ENCODE data around the gene CLDN10. TPM values are rescaled to one million over a fixed set of nuclear protein-coding genes. Genes with fewer than 3 reads are reported as not detected.

CLDN10 gene, protein sequence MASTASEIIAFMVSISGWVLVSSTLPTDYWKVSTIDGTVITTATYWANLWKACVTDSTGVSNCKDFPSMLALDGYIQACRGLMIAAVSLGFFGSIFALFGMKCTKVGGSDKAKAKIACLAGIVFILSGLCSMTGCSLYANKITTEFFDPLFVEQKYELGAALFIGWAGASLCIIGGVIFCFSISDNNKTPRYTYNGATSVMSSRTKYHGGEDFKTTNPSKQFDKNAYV
- under 1 TPM in 6 of 10 donors, not detected in 4; 0.21 to 0.72 (median 0.28) TPM for total RNA-seq
- under 1 TPM; 0.22 to 0.58 TPM for polyA plus RNA-seq
- long read RNA-seq, donor 1 = 0 reads
- long read RNA-seq, donor 2 = 0 reads
- long read RNA-seq, donor 3 = 0 reads

DNA sequence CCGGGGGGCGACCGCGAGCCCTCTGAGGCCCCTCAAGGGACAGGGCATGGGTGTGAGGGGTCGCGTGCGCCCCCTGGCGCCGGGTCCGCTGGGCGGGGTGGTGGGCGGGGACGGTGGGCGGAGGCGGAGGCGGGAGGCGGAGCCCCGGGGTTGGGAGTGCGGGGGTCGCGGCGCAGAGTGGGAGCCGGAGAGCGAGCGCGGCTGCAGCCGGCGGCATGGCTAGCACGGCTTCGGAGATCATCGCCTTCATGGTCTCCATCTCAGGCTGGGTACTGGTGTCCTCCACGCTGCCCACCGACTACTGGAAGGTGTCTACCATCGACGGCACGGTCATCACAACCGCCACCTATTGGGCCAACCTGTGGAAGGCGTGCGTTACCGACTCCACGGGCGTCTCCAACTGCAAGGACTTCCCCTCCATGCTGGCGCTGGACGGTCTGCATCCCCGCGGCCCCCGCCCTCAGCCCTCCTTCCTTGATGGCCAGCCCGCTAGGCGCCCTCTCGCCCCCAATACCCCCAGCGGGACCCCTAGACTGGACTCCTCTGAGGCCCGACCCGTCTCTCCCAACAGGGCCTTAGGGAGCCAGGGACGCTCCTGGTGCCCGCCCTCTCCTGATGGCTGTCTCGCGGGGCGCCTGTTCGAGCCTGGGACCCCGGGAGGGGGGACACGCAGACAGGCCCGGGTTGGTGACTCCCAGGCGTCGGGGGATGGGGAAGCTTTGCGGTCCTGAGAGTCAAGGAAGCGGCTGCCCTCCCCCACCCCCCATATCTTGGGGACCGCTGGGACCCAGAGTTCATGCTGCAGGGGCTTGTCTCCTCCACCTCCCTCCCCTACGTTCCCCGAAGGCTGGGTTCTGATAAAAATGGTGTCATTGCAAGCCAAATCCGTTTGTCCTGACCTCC lies at the start of gene CLDN10:
TSS of gene CLDN10 (plus strand) at position 182 of the 903 bp plus-strand sequence. CDS start at position 216, 34 bp downstream.
- TF ChIP-seq, protein P1, sequence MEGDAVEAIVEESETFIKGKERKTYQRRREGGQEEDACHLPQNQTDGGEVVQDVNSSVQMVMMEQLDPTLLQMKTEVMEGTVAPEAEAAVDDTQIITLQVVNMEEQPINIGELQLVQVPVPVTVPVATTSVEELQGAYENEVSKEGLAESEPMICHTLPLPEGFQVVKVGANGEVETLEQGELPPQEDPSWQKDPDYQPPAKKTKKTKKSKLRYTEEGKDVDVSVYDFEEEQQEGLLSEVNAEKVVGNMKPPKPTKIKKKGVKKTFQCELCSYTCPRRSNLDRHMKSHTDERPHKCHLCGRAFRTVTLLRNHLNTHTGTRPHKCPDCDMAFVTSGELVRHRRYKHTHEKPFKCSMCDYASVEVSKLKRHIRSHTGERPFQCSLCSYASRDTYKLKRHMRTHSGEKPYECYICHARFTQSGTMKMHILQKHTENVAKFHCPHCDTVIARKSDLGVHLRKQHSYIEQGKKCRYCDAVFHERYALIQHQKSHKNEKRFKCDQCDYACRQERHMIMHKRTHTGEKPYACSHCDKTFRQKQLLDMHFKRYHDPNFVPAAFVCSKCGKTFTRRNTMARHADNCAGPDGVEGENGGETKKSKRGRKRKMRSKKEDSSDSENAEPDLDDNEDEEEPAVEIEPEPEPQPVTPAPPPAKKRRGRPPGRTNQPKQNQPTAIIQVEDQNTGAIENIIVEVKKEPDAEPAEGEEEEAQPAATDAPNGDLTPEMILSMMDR (IDR thresholded peaks at IDR 0.05) = peak in 5 of 9 donors; percentile 12 to 26 (median 15)
- WGBS, 2 donors = 2% methylated on average over 68 to 70 of the region's 70 CpGs
- peaks cover 0 to 20% (median 6%) of the 10 kb centered on the region in 9 donors for H3K4me1 ChIP-seq
- H3K27me3 ChIP-seq = peaks cover 12 to 82% (median 76%) of the 10 kb centered on the region in 7 donors
- peak within 1 kb of the TSS in 7 of 10 donors; percentile 10 to 32 (median 24) for H3K4me3 ChIP-seq
- ATAC-seq (peak in 3 of 8 donors; percentile 36 to 65 (median 61)), DNase-seq (no peak)
- intact Hi-C loops (cut with DNase I) = no loop called here
- no peak within 1 kb of the TSS for H3K27ac ChIP-seq
- no peaks in the 10 kb centered on the region for H3K36me3 ChIP-seq
- H3K9me3 ChIP-seq = no peaks in the 10 kb centered on the region

DNA sequence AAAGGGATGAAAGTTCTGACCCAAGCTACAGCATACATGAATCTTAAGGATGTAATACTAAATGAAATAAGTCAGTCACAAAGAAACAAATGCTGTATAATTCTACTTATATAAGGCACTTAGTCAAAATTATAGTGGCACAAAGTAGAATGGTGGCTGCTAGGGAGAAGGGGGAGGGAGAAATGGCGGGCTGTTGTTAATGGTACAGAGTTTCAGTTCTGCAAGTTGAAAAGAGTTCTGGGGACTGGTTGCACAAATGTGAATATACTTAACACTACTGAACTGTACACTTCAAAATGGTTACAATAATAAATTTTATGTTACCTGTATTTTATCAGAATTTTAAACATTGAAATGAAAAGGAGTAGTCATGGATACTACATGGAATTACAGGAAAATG lies 48.9 kb upstream of the CLDN10 start:
- TF ChIP-seq, protein P1 (IDR thresholded peaks at IDR 0.05) = no peak
- ATAC-seq (no peak), DNase-seq (no peak)
- 88 to 100% methylated on average over 1 of the region's 1 CpG for WGBS, 2 donors
- H3K27ac ChIP-seq = no peak overlapping the region
- peaks cover 0 to 9% (median 4%) of the 10 kb centered on the region in 9 donors for H3K4me1 ChIP-seq
- H3K9me3 ChIP-seq = peaks cover 0 to 15% (median 0%) of the 10 kb centered on the region in 11 donors
- no peak overlapping the region for H3K4me3 ChIP-seq
- H3K27me3 ChIP-seq = no peaks in the 10 kb centered on the region
- H3K36me3 ChIP-seq = no peaks in the 10 kb centered on the region
- intact Hi-C loops (cut with DNase I) = no loop called here

DNA sequence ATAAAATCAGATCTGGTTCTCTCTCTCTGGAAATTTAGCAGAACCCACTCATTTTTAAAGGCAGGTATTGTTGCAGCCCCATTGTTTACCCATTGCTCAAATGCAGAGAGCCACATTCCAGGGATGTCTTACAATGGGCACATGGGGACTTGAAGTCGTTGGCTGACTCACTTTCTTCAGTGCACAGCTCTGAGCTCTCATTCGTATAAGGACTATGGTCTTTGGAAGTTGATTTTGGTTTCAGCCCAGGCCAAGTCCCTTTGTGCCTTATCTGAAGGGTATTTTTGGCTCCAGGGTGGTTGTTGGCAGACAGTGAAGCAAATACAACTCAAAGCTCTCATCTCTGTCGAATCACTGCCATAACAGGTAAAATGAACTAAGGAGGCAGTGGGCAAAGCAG lies 47.3 kb upstream of the CLDN10 start:
- H3K9me3 ChIP-seq = peaks cover 0 to 15% (median 0%) of the 10 kb centered on the region in 11 donors
- H3K36me3 ChIP-seq = no peaks in the 10 kb centered on the region
- H3K4me3 ChIP-seq = no peak overlapping the region
- TF ChIP-seq, protein P1 (IDR thresholded peaks at IDR 0.05) = no peak
- peaks cover 0 to 11% (median 4%) of the 10 kb centered on the region in 9 donors for H3K4me1 ChIP-seq
- ATAC-seq = peak in 5 of 8 donors; percentile 14 to 68 (median 52)
- H3K27ac ChIP-seq = no peak overlapping the region
- no peaks in the 10 kb centered on the region for H3K27me3 ChIP-seq
- intact Hi-C loops (cut with DNase I) = no loop called here
- DNase-seq = peak in 1 of 2 donors; percentile 19
- 23 to 25% methylated on average over 3 of the region's 3 CpGs for WGBS, 2 donors

DNA sequence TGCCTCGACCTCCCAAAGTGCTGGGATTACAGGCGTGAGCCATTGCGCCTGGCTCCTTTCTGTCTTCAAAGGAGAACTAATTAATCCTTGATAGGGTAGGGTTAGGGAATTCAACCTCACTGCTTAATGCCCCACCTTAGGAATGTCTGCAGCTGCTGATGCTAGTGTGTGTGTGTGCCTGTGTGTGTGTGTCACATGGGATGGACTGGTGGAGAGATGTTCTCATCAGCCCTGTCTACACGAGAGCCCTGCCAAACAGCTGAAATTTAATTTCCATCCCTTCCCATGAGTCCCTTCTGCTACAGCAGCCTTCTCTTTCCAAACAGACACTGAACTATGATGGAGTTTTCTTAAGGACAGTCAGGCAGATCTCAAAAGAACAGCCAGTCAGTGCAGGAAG lies 46.5 kb upstream of the CLDN10 start:
- DNase-seq (no peak), ATAC-seq (no peak)
- H3K36me3 ChIP-seq = no peaks in the 10 kb centered on the region
- H3K9me3 ChIP-seq = peaks cover 0 to 14% (median 0%) of the 10 kb centered on the region in 11 donors
- no peak overlapping the region for H3K27ac ChIP-seq
- TF ChIP-seq, protein P1 (IDR thresholded peaks at IDR 0.05) = no peak
- no peaks in the 10 kb centered on the region for H3K27me3 ChIP-seq
- H3K4me1 ChIP-seq = peaks cover 0 to 11% (median 4%) of the 10 kb centered on the region in 9 donors
- 74 to 78% methylated on average over 4 of the region's 4 CpGs for WGBS, 2 donors
- intact Hi-C loops (cut with DNase I) = no loop called here
- no peak overlapping the region for H3K4me3 ChIP-seq

All from heart right ventricle (tissue), 16 donors.